GM12891 (cell line): ENCODE data around the gene DUS2.
"Not testable (repeated sequence)": the region's sequence is repeated elsewhere in the genome, so short reads cannot be mapped to it uniquely, and the experiment has no call there.

Experiments used
- DNase-seq: peaks from one replicate; pipeline ENCODE4 v3.0.0; 2011; ENCODE audit warnings: low spot score; ENCODE audit not compliant: insufficient read length
- FAIRE-seq: peaks from 2 replicates; lab custom pipeline; 2011; peaks lifted over from hg19 to GRCh38; lab: Jason Lieb, UNC
- PAX5 ChIP-seq: IDR thresholded peaks from 2 replicates; pipeline ENCODE4 v1.6.1; 2011; ENCODE audit warnings: low read length, moderate library complexity, mild to moderate bottlenecking; ENCODE audit not compliant: insufficient read depth, severe bottlenecking
- POLR2A ChIP-seq: IDR thresholded peaks from 2 replicates; pipeline ENCODE4 v1.6.1; 2011; ENCODE audit warnings: low read depth, low read length, control low read depth
- POLR2AphosphoS5 ChIP-seq: IDR thresholded peaks from 2 replicates; pipeline ENCODE4 v1.6.1; 2011; ENCODE audit warnings: low read depth, low read length, control low read depth
- POU2F2 ChIP-seq: IDR thresholded peaks from 2 replicates; pipeline ENCODE4 v1.6.1; 2011; ENCODE audit warnings: low read depth, mild to moderate bottlenecking, control low read depth, low read length, moderate library complexity
- SPI1 ChIP-seq: IDR thresholded peaks from 2 replicates; pipeline ENCODE4 v1.6.1; 2011; ENCODE audit warnings: low read depth, low read length, control low read depth
- TAF1 ChIP-seq: IDR thresholded peaks from 2 replicates; pipeline ENCODE4 v1.6.1; 2011; ENCODE audit warnings: low read depth, low read length, control low read depth

The DUS2 gene

DNA sequence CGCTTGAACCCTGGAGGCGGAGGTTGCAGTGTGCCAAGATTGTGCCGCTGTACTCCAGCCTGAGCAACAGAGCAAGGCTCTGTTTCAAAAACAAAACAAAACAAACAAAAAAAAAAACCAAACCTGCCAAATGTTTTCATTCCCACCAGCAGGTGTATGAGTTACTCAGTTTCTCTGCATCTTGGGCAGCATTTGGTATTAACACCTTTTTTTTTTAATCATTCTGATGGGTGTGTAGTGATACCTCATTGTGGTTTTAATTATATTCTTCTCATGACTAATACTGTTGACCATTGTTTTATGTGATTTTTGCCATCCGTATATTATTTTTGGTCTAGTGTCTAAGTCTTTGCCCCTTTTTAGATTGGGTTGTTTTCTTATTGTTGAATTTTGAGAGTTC is 77.4 kb downstream of the DUS2 start:
- FAIRE-seq = no peak
- TF ChIP-seq POU2F2 (no peak), POLR2AphosphoS5 (no peak), POLR2A (no peak), SPI1 (no peak), TAF1 (no peak), PAX5 (no peak)

DNA sequence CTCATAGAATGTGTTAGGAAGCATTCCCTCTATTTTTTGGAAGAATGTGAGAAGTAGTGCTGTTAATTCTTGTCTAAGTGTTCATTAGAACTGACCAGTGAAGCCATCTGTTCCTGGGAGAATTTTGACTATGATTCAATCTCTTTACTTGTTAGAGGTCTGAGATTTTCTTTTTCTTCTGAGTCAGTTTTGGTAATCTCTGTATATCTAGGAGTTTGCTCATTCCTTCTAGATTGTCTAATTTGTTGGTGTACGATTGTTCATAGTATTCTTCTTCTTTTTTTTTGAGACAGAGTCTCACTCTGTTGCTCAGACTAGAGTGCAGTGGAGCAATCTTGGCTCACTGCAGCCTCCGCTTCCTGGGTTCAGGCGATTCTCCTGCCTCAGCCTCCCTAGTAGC is 82.5 kb downstream of the DUS2 start:
- FAIRE-seq (no peak), DNase-seq (no peak)
- TF ChIP-seq POLR2AphosphoS5 (no peak), POLR2A (no peak), TAF1 (no peak)

More for the DNA sequence above, 77.4 kb downstream of the DUS2 start:
- no peak for DNase-seq

DNA sequence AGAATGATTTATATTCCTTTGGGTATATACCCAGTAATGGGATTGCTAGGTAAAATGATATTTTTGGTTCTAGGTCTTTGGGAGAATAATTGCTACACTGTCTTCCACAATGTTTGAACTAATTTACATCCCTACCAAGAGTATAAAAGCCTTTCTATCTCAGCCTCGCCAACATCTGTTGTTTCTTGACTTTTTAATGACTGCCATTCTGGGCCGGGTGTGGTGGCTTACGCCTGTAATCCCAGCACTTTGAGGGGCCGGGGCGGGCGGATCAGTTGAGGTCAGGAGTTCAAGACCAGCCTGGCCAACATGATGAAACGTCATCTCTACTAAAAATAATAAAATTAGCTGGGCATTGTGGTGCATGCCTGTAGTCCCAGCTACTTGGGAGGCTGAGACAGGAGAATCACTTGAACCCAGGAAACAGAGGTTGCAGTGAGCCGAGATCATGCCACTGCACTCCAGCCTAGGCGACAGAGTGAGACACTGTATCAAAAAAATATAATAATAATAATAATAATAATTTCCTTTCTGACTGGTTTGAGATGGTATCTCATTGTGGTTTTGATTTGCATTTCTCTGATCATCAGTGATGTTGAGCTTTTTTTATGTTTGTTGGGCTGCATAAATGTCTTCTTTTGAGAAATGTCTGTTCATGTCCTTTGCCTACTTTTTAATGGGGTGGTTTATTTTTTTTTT is 84.3 kb downstream of the DUS2 start:
- FAIRE-seq, DNase-seq: not testable (repeated sequence)

DNA sequence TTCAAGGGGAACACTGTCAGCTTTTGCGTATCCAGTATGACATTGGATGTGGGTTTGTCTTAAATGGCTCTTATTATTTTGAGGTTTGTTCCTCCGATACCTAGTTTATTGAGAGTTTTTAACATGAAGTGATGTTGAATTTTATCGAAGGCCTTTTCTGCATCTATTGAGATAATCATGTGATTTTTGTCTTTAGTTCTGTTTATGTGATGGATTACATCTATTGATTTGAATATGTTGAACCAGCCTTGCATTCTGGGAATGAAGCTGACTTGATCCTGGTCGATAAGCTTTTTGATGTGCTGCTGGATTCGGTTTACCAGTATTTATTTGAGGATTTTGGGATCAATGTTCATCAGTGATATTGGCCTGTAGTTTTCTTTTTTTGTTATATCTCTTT is 86.1 kb downstream of the DUS2 start:
- not testable (repeated sequence) for DNase-seq, FAIRE-seq

DNA sequence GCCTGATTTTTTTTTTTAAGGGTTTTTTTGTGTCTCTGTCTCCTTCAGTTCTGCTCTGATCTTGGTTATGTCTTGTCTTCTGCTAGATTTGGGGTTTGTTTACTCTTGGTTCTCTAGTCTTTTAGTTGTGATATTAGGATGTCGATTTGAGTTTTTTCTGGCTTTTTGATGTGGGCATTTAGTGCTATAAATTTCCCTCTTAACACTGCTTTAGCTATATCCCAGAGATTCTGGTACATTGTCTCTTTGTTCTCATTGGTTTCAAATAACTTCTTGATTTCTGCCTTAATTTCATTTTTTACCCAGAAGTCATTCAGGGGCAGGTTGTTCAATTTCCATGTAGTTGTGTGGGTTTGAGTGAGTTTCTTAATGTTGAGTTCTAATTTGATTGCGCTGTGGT is 87.5 kb downstream of the DUS2 start:
- DNase-seq, FAIRE-seq: not testable (repeated sequence)

DNA sequence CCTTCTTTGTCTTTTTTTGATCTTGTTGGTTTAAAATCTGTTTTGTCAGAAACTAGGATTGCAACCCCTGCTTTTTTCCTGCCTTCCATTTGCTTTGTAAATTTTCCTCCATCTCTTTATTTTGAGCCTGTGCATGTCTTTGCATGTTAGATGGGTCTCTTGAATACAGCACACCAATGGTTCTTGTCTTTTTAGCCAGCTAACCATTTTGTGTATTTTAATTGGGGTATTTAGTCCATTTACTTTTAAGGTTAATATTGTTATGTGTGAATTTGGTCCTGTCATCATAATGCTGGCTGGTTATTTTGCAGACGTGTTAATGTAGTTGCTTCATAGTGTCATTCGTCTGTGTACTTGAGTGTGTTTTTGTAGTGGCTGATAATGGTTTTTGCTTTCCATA is 88.3 kb downstream of the DUS2 start:
- no peak for TF ChIP-seq TAF1
- no peak for TF ChIP-seq PAX5
- no peak for TF ChIP-seq POLR2AphosphoS5
- TF ChIP-seq POLR2A = no peak
- TF ChIP-seq POU2F2 = no peak
- TF ChIP-seq SPI1 = no peak
- no peak for FAIRE-seq
- DNase-seq = no peak

DNA sequence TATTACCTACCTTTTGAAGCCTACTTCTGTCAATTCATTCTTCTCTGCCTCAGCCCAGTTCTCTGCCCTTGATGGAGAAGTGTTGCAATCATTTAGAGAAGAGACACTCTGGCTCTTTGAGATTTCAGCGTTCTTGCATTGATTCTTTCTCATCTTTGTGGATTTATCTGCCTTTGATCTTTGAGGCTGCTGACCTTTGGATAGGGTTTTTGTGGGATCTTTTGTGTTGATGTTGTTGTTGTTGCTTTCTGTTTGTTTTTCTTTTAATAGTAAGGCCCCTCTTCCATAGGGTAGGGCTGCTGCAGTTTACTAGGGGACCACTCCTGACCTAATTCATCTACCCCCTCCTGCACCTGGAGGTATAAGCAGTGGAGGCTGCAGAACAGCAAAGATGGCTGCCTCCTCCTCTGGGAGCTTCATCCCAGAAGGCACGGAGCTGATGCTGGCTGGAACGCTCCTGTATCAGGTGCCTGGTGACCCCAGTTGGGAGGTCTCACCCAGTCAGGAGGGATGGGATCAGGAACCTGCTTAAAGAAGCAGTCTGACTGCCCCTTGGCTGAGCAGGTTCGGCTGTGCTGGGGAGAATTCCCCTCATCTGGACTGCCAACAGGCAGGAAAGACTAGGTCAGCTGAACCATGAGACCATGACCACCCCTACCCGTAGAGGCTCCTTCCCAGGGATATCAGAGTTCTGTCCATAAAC is 90.1 kb downstream of the DUS2 start:
- FAIRE-seq (no peak), DNase-seq (no peak)
- no peak for TF ChIP-seq SPI1
- no peak for TF ChIP-seq PAX5
- TF ChIP-seq POLR2AphosphoS5 = no peak
- no peak for TF ChIP-seq POU2F2
- TF ChIP-seq POLR2A = no peak

DNA sequence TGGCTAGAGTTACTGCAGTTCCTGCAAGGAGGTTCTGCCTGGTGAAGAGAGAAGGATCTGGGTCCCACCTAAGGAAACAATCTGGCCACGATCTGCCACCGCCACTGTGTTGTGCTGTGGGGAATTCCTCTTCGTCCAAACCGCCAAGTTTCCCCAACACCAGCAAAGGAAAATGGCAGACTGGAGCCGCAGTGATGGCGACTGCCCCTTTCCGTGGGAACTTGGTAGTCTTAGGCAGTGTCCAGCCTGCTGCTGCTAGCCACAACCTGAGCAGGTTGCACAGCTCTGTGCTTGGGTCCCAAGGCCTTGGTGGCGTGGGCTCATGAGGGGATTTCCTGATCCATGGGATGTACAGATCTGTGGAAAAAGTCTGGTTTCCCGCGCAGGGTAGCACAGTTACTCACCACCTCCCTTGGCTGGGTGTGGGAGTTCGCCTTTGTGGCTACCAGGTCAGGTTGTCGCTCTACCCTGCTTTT is 90.7 kb downstream of the DUS2 start:
- TF ChIP-seq TAF1 (no peak), PAX5 (no peak), POLR2A (no peak), POU2F2 (no peak)
- DNase-seq = no peak
- no peak for FAIRE-seq

DNA sequence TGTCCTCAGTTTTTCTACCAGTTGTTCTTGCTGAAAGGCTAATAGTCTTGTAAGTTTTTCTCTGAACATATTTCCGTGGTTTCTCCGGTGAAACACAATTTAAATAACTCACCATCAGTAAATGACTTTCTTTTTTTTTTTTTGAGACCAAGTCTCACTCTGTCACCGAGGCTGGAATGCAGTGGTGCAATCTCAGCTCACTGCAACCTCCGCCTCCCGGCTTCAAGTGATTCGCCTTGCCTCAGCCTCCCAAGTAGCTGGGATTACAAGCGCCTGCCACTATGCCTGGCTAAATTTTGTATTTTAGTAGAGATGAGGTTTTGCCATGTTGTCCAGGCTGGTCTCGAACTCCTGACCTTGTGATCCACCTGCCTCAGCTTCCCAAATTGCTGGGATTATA is 91.9 kb downstream of the DUS2 start:
- not testable (repeated sequence) for FAIRE-seq, DNase-seq

DNA sequence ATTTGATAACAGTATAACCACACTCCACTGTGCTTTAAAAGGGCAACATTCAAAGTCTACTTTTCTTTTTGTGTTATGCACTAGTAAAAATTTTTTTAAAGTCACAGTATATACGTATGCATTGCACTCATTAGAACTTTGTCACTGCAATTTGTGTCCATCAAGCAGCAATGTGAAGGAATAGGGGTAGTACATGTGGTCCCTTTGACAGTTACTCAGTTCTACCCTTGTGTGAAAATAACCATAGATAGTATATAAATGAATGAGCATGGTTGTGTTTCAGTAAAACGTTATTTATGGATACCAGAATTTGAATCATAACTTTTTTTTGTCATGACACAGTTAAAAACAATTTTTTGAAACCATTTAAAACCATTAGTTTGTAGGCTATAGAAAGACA is 92.8 kb downstream of the DUS2 start:
- FAIRE-seq = no peak
- no peak for DNase-seq
- TF ChIP-seq POLR2AphosphoS5 (no peak), TAF1 (no peak), PAX5 (no peak), POLR2A (no peak), POU2F2 (no peak), SPI1 (no peak)

DNA sequence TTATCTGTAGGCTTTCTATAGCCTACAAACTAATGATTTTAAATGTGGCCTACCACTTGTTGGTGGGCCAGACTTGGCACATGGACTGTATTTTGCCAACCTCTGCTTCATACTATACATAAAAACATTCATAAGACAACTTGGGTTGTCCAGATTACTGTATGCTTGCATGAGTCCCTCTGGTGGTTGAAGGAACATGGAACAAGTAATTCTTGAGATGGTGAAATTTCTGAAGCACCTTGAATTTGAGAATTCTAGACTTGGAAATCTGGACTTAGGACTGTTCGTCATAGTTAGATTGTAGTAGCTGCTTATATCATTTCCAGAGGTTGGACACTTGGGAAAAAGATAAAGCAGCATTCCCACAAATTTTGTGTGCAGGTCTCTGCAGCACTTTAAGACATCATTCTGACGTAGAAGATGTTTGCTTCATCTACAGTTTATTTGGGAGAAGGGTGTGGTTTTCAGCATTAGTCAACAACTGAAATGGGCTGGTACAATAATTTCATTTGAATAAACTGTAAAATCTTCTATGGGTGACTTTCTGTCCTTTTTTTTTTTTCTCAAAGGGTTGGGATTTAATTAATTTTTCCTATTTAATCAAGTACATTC is 93.3 kb downstream of the DUS2 start:
- FAIRE-seq = peak; percentile 43
- TF ChIP-seq POLR2A = no peak
- no peak for TF ChIP-seq POU2F2
- no peak for TF ChIP-seq POLR2AphosphoS5
- no peak for TF ChIP-seq PAX5
- no peak for TF ChIP-seq TAF1
- TF ChIP-seq SPI1 = no peak
- no peak for DNase-seq
